HEK293 (cell line): ENCODE data around the gene EFCAB6.

ENCODE experiments used
- GLIS1 ChIP-seq: fragments of 450-650 bp; formaldehyde crosslinking; IDR thresholded peaks from 2 replicates; pipeline ENCODE4 v1.5.1; 2016; ENCODE audit warnings: missing biosample characterization, missing genetic modification characterization
- GLIS2 ChIP-seq: fragments of 450-650 bp; formaldehyde crosslinking; IDR thresholded peaks from 2 replicates; pipeline ENCODE4 v1.5.1; 2016; ENCODE audit warnings: missing biosample characterization, missing genetic modification characterization
- HIC1 ChIP-seq: fragments of 450-650 bp; formaldehyde crosslinking; IDR thresholded peaks from 2 replicates; pipeline ENCODE4 v1.5.1; 2016; ENCODE audit warnings: missing biosample characterization, missing genetic modification characterization
- HOXC10 ChIP-seq: sonication (generic); formaldehyde crosslinking; IDR thresholded peaks from 2 replicates; pipeline ENCODE4 v1.8.1; 2023; ENCODE audit warnings: mild to moderate bottlenecking, missing genetic modification reagents
- KLF9 ChIP-seq: fragments of 450-650 bp; formaldehyde crosslinking; IDR thresholded peaks from 2 replicates; pipeline ENCODE4 v1.5.1; 2016; ENCODE audit warnings: missing biosample characterization, missing genetic modification characterization, low read depth
- MYNN ChIP-seq: fragments of 450-650 bp; formaldehyde crosslinking; IDR thresholded peaks from 2 replicates; pipeline ENCODE4 v1.5.1; 2016; ENCODE audit warnings: missing biosample characterization, missing genetic modification characterization, borderline replicate concordance
- OSR2 ChIP-seq: fragments of 450-650 bp; formaldehyde crosslinking; IDR thresholded peaks from 2 replicates; pipeline ENCODE4 v1.5.1; 2016; ENCODE audit warnings: missing biosample characterization, missing genetic modification characterization
- OVOL3 ChIP-seq: fragments of 450-650 bp; formaldehyde crosslinking; IDR thresholded peaks from 2 replicates; pipeline ENCODE4 v1.5.1; 2016; ENCODE audit warnings: missing biosample characterization, missing genetic modification characterization
- PBX3 ChIP-seq: sonication (generic); formaldehyde crosslinking; IDR thresholded peaks from 2 replicates; pipeline ENCODE4 v1.8.1; 2022; ENCODE audit warnings: mild to moderate bottlenecking, moderate library complexity, missing genetic modification reagents
- SETDB1 ChIP-seq: IDR thresholded peaks from one replicate; pipeline ENCODE4 v1.6.1; 2017; ENCODE audit warnings: mild to moderate bottlenecking, low read length, moderate library complexity, mixed read lengths; ENCODE audit not compliant: insufficient read length
- SP2 ChIP-seq: fragments of 450-650 bp; formaldehyde crosslinking; IDR thresholded peaks from 2 replicates; pipeline ENCODE4 v1.5.1; 2016; ENCODE audit warnings: missing biosample characterization, missing genetic modification characterization
- YY2 ChIP-seq: fragments of 450-650 bp; formaldehyde crosslinking; IDR thresholded peaks from 2 replicates; pipeline ENCODE4 v1.5.1; 2016; ENCODE audit warnings: missing biosample characterization, missing genetic modification characterization
- ZBTB17 ChIP-seq: fragments of 450-650 bp; formaldehyde crosslinking; IDR thresholded peaks from 2 replicates; pipeline ENCODE4 v1.5.1; 2016; ENCODE audit warnings: missing biosample characterization, missing genetic modification characterization
- ZBTB20 ChIP-seq: fragments of 450-650 bp; formaldehyde crosslinking; IDR thresholded peaks from 2 replicates; pipeline ENCODE4 v1.5.1; 2016; ENCODE audit warnings: missing biosample characterization, missing genetic modification characterization
- ZBTB21 ChIP-seq: fragments of 450-650 bp; formaldehyde crosslinking; IDR thresholded peaks from 2 replicates; pipeline ENCODE4 v1.5.1; 2017; ENCODE audit warnings: missing biosample characterization, missing genetic modification characterization
- ZBTB8A ChIP-seq: fragments of 450-650 bp; formaldehyde crosslinking; IDR thresholded peaks from 2 replicates; pipeline ENCODE4 v1.5.1; 2016; ENCODE audit warnings: missing biosample characterization, missing genetic modification characterization
- ZEB2 ChIP-seq: fragments of 450-650 bp; formaldehyde crosslinking; IDR thresholded peaks from 2 replicates; pipeline ENCODE4 v1.5.1; 2016; ENCODE audit warnings: missing biosample characterization, missing genetic modification characterization
- ZFP69B ChIP-seq: fragments of 450-650 bp; formaldehyde crosslinking; IDR thresholded peaks from 2 replicates; pipeline ENCODE4 v1.5.1; 2016; ENCODE audit warnings: missing biosample characterization, missing genetic modification characterization
- ZNF10 ChIP-seq: fragments of 450-650 bp; formaldehyde crosslinking; IDR thresholded peaks from 2 replicates; pipeline ENCODE4 v1.5.1; 2017; ENCODE audit warnings: missing biosample characterization, missing genetic modification characterization
- ZNF114 ChIP-seq: fragments of 450-650 bp; formaldehyde crosslinking; IDR thresholded peaks from 2 replicates; pipeline ENCODE4 v1.5.0; 2017; ENCODE audit warnings: missing biosample characterization, missing genetic modification characterization
- ZNF148 ChIP-seq: fragments of 450-650 bp; formaldehyde crosslinking; IDR thresholded peaks from 2 replicates; pipeline ENCODE4 v1.5.0; 2017; ENCODE audit warnings: missing biosample characterization, missing genetic modification characterization, borderline replicate concordance
- ZNF2 ChIP-seq: fragments of 450-650 bp; formaldehyde crosslinking; IDR thresholded peaks from 2 replicates; pipeline ENCODE4 v1.5.1; 2016; ENCODE audit warnings: missing biosample characterization, missing genetic modification characterization
- ZNF350 ChIP-seq: fragments of 450-650 bp; formaldehyde crosslinking; IDR thresholded peaks from 2 replicates; pipeline ENCODE4 v1.5.0; 2017; ENCODE audit warnings: missing biosample characterization, mild to moderate bottlenecking, missing genetic modification characterization
- ZNF488 ChIP-seq: fragments of 450-650 bp; formaldehyde crosslinking; IDR thresholded peaks from 2 replicates; pipeline ENCODE4 v1.5.1; 2016; ENCODE audit warnings: missing biosample characterization, missing genetic modification characterization
- ZNF501 ChIP-seq: fragments of 450-650 bp; formaldehyde crosslinking; IDR thresholded peaks from 2 replicates; pipeline ENCODE4 v1.5.1; 2016; ENCODE audit warnings: missing biosample characterization, missing genetic modification characterization
- ZNF596 ChIP-seq: fragments of 450-650 bp; IDR thresholded peaks from 2 replicates; pipeline ENCODE4 v1.5.0; 2018; ENCODE audit warnings: missing biosample characterization, mild to moderate bottlenecking, missing genetic modification characterization, moderate library complexity
- ZNF610 ChIP-seq: fragments of 450-650 bp; formaldehyde crosslinking; IDR thresholded peaks from 2 replicates; pipeline ENCODE4 v1.5.1; 2016; ENCODE audit warnings: missing biosample characterization, missing genetic modification characterization, borderline replicate concordance
- ZNF621 ChIP-seq: fragments of 450-650 bp; formaldehyde crosslinking; IDR thresholded peaks from 2 replicates; pipeline ENCODE4 v1.5.1; 2017; ENCODE audit warnings: missing biosample characterization, missing genetic modification characterization
- ZNF629 ChIP-seq: fragments of 450-650 bp; formaldehyde crosslinking; IDR thresholded peaks from 2 replicates; pipeline ENCODE4 v1.5.1; 2017; ENCODE audit warnings: missing biosample characterization, missing genetic modification characterization
- ZNF660 ChIP-seq: fragments of 450-650 bp; IDR thresholded peaks from 2 replicates; pipeline ENCODE4 v1.5.1; 2018; ENCODE audit warnings: missing biosample characterization, mild to moderate bottlenecking, missing genetic modification characterization
- ZNF664 ChIP-seq: fragments of 450-650 bp; formaldehyde crosslinking; IDR thresholded peaks from 2 replicates; pipeline ENCODE4 v1.5.1; 2016; ENCODE audit warnings: missing biosample characterization, missing genetic modification characterization
- ZNF692 ChIP-seq: fragments of 450-650 bp; formaldehyde crosslinking; IDR thresholded peaks from 2 replicates; pipeline ENCODE4 v1.5.1; 2016; ENCODE audit warnings: missing biosample characterization, missing genetic modification characterization
- ZNF747 ChIP-seq: fragments of 450-650 bp; formaldehyde crosslinking; IDR thresholded peaks from 2 replicates; pipeline ENCODE4 v1.5.1; 2016; ENCODE audit warnings: missing biosample characterization, missing genetic modification characterization
- ZNF776 ChIP-seq: fragments of 450-650 bp; formaldehyde crosslinking; IDR thresholded peaks from 2 replicates; pipeline ENCODE4 v1.5.0; 2017; ENCODE audit warnings: missing biosample characterization, missing genetic modification characterization, borderline replicate concordance

The EFCAB6 gene

GRCh38 chr22:43812149-43812842 lies at the start of gene EFCAB6 (continued):
- TF ChIP-seq GLIS1 (tag by site-specific recombination) (no peak), ZBTB17 (no peak), MYNN (peak; percentile 64), GLIS2 (tag by site-specific recombination) (peak; percentile 61; the same call in 1 of the 2 replicates), ZNF747 (tag by site-specific recombination) (no peak), ZFP69B (tag by site-specific recombination) (peak; percentile 32; the same call in 1 of the 2 replicates), HOXC10 (CRISPR knock-in tag) (no peak), SETDB1 (peak; percentile 44), ZBTB8A (tag by site-specific recombination) (peak; percentile 29; the same call in 1 of the 2 replicates), ZNF596 (tag by site-specific recombination) (no peak), ZNF148 (tag by site-specific recombination) (no peak), ZNF610 (tag by site-specific recombination) (peak; percentile 51; the same call in 1 of the 2 replicates), ZNF664 (no peak), ZNF621 (tag by site-specific recombination) (no peak), SP2 (peak; percentile 94), ZNF10 (tag by site-specific recombination) (no peak), ZNF350 (tag by site-specific recombination) (no peak), ZNF692 (tag by site-specific recombination) (peak; percentile 48; the same call in 1 of the 2 replicates), ZBTB21 (tag by site-specific recombination) (0 out of 2 replicates have a peak, but pooled peaks have one; percentile 29), ZNF2 (tag by site-specific recombination) (peak; percentile 64; the same call in 1 of the 2 replicates), ZNF660 (tag by site-specific recombination) (peak; percentile 52; the same call in 1 of the 2 replicates), OVOL3 (no peak), YY2 (tag by site-specific recombination) (no peak), OSR2 (tag by site-specific recombination) (no peak), ZNF488 (tag by site-specific recombination) (no peak), KLF9 (tag by site-specific recombination) (peak; percentile 74), ZBTB20 (peak; percentile 25; the same call in 1 of the 2 replicates), PBX3 (CRISPR knock-in tag) (0 out of 2 replicates have a peak, but pooled peaks have one; percentile 38), ZNF629 (tag by site-specific recombination) (peak; percentile 71), ZNF776 (tag by site-specific recombination) (no peak), ZNF501 (tag by site-specific recombination) (no peak), ZNF114 (tag by site-specific recombination) (no peak), HIC1 (no peak), ZEB2 (peak; percentile 53; the same call in 1 of the 2 replicates)
